Spleen (tissue), 11 donors: Measurements from ENCODE around the gene C16orf90. TPM values are rescaled to one million over a fixed set of nuclear protein-coding genes. Genes with fewer than 3 reads are reported as not detected.

Experiments used
- DNase-seq: peaks from one replicate; pipeline ENCODE4 v3.0.0-alpha.2; 2020
- H3K27ac ChIP-seq, 8 donors: fragments of 200-600 bp; sonication (generic) in 7 of 8; 1 replicate in 4 of 8; 2 replicates in 4 of 8; pipeline versions ENCODE4 v1.5.0 to v1.8.0; 2016 to 2021; ENCODE audit warnings: inconsistent platforms in 4 of 8, mild to moderate bottlenecking in 4 of 8, moderate library complexity in 1 of 8
- H3K27me3 ChIP-seq, 7 donors: fragments of 200-600 bp; sonication (generic) in 6 of 7; replicated peaks in 1 of 7; 1 replicate in 4 of 7; 2 replicates in 3 of 7; pipeline versions ENCODE4 v1.5.0 to v1.8.0; 2016 to 2021; ENCODE audit warnings: inconsistent platforms in 3 of 7, mild to moderate bottlenecking in 1 of 7
- H3K36me3 ChIP-seq, 6 donors: fragments of 200-600 bp; sonication (generic) in 5 of 6; 1 replicate in 4 of 6; 2 replicates in 2 of 6; pipeline versions ENCODE4 v1.5.0 to v1.8.0; 2016 to 2021; ENCODE audit warnings: inconsistent platforms in 2 of 6
- H3K4me1 ChIP-seq, 6 donors: fragments of 200-600 bp; sonication (generic) in 5 of 6; 1 replicate in 3 of 6; 2 replicates in 3 of 6; pipeline versions ENCODE4 v1.5.0 to v1.8.0; 2016 to 2021; ENCODE audit warnings: inconsistent platforms in 3 of 6
- H3K4me3 ChIP-seq, 8 donors: fragments of 200-600 bp; sonication (generic) in 7 of 8; 1 replicate in 4 of 8; 2 replicates in 4 of 8; pipeline versions ENCODE4 v1.5.0 to v1.8.0; 2016 to 2021; ENCODE audit warnings: inconsistent platforms in 4 of 8, mild to moderate bottlenecking in 4 of 8, moderate library complexity in 2 of 8
- H3K9me3 ChIP-seq, 8 donors: fragments of 200-600 bp; sonication (generic) in 7 of 8; 1 replicate in 4 of 8; 2 replicates in 4 of 8; pipeline versions ENCODE4 v1.5.0 to v1.8.0; 2016 to 2021; ENCODE audit warnings: inconsistent platforms in 4 of 8
- CTCF ChIP-seq, 11 experiments: fragments of 200-600 bp in 7 of 11; fragments of 450-650 bp in 4 of 11; sonication (generic) in 4 of 11; IDR thresholded peaks in 8 of 11; conservative IDR thresholded peaks in 3 of 11; 1 replicate in 7 of 11; 2 replicates in 4 of 11; pipeline versions ENCODE4 v1.4.0 to v1.8.0; 2016 to 2021; ENCODE audit warnings: antibody characterized with exemption in 11 of 11, inconsistent platforms in 4 of 11, mild to moderate bottlenecking in 1 of 11
- POLR2A ChIP-seq, 3 donors: fragments of 450-650 bp; IDR thresholded peaks; one replicate each; pipeline ENCODE4 v1.5.1; 2017; ENCODE audit warnings: antibody characterized with exemption in 3 of 3, mild to moderate bottlenecking in 1 of 3
- POLR2AphosphoS5 ChIP-seq, 3 donors: sonication (generic); formaldehyde crosslinking; IDR thresholded peaks; one replicate each; pipeline ENCODE4 v1.5.1; 2017; ENCODE audit warnings: antibody characterized with exemption in 3 of 3
- WGBS, 5 donors: extraction: QIAGEN DNeasy Blood & Tissue Kit in 3 of 5; methylation state at CpG; one replicate each; pipeline versions ENCODE4 v1.1.5 to v1.1.7; 2013 to 2018; 5-methylcytosine and 5-hydroxymethylcytosine counted together
- intact Hi-C: fragments of 100-400 bp; cut with DNase I; formaldehyde crosslinking; loops from one replicate; pipeline ENCODE4 v1.15.0; 2023; ENCODE audit warnings: low total_unique reads
- polyA plus RNA-seq, 3 donors: library from polyadenylated mRNA; stranded (reverse); fragments of 200-250 nt; gene quantifications; one replicate each; pipeline ENCODE4 v1.2.1, GENCODE V29; 2013
- total RNA-seq, 7 donors: library from RNA; depleted of rRNA in 3 of 7; stranded (reverse); fragments of >200 nt in 3 of 7; fragmentation: NEBNext Ultra II Directional in 4 of 7; extraction: Animal tissue kit (Norgen Biotek cat#: 25700) in 4 of 7; gene quantifications; one replicate each; pipeline versions ENCODE4 v1.1.0 to v1.2.1, GENCODE V29; 2016 to 2021
- donor health status: healthy with polysubstance abuse.
- donor health status: DM: no; HTN: no; CAD: no; lungs with moderate emphysema.
- donor health status: DM: no; HTN: no; CAD: no.
- donor health status: Bipolar disorder and iron deficiency.
- donor health status: healthy.
- donor health status: DM: no; HTN: no; CAD: no.
- donor health status: DM: yes; HTN: yes; CAD: no.

Gene C16orf90
- total and polyA plus RNA-seq, 10 donors: not detected

GRCh38 chr16:3498988-3499387 lies 3.7 kb upstream of the C16orf90 start:
- H3K4me3 ChIP-seq: no peak overlapping the region
- no peaks in the 10 kb centered on the region for H3K36me3 ChIP-seq
- H3K9me3 ChIP-seq: no peaks in the 10 kb centered on the region
- H3K4me1 ChIP-seq: peaks cover 12 to 46% (median 40%) of the 10 kb centered on the region in 6 donors
- WGBS, 5 donors: 94 to 99% (median 96%) methylated on average over 16 of the region's 16 CpGs
- H3K27me3 ChIP-seq: no peaks in the 10 kb centered on the region
- DNase-seq: peak; percentile 46
- H3K27ac ChIP-seq: no peak overlapping the region
- TF ChIP-seq POLR2AphosphoS5 (IDR thresholded peaks at IDR 0.05) (no peak), POLR2A (IDR thresholded peaks at IDR 0.05) (no peak), CTCF (IDR thresholded peaks at IDR 0.05 in 8 of 11, conservative IDR thresholded peaks at IDR 0.05 in 3 of 11) (no peak)
- intact Hi-C loops: no loop called here

GRCh38 chr16:3497771-3498170 lies 2.5 kb upstream of the C16orf90 start:
- H3K36me3 ChIP-seq: no peaks in the 10 kb centered on the region
- H3K4me1 ChIP-seq: peaks cover 12 to 33% (median 28%) of the 10 kb centered on the region in 6 donors
- no peaks in the 10 kb centered on the region for H3K27me3 ChIP-seq
- no peaks in the 10 kb centered on the region for H3K9me3 ChIP-seq
- 94 to 98% (median 96%) methylated on average over 4 of the region's 4 CpGs for WGBS, 5 donors
- H3K4me3 ChIP-seq: no peak overlapping the region
- TF ChIP-seq CTCF (IDR thresholded peaks at IDR 0.05 in 8 of 11, conservative IDR thresholded peaks at IDR 0.05 in 3 of 11): no peak
- TF ChIP-seq POLR2AphosphoS5 (IDR thresholded peaks at IDR 0.05): no peak
- no peak for TF ChIP-seq POLR2A (IDR thresholded peaks at IDR 0.05)
- no peak overlapping the region for H3K27ac ChIP-seq
- DNase-seq: peak; percentile 20
- intact Hi-C loops: no loop called here

DNA sequence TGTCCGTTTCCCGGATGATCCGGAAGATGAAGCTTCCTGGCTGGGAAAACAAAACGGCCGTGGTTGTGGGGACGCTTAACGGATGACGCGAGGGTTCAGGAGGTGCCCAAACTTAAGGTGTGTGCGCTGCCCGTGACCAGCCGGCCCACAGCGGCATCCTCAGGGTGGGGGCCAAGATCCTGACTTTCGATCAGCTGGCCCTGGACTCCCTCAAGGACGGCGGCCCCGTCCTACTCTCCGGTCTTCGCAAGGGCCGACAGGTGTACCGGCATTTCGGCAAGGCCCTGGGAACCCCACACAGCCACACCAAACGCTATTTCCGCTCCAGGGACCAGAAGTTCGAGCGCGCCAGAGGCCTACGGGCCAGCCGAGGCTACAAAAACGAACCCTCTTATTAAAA lies 1.1 kb upstream of the C16orf90 start:
- 92 to 98% (median 95%) methylated on average over 30 of the region's 30 CpGs for WGBS, 5 donors
- intact Hi-C loops: no loop called here

More for the DNA sequence above, 1.1 kb upstream of the C16orf90 start:
- no peaks in the 10 kb centered on the region for H3K36me3 ChIP-seq
- H3K27ac ChIP-seq: no peak overlapping the region
- H3K9me3 ChIP-seq: no peaks in the 10 kb centered on the region
- DNase-seq: peak; percentile 61
- no peak overlapping the region for H3K4me3 ChIP-seq
- peaks cover 3 to 27% (median 17%) of the 10 kb centered on the region in 6 donors for H3K4me1 ChIP-seq
- no peaks in the 10 kb centered on the region for H3K27me3 ChIP-seq
- TF ChIP-seq POLR2AphosphoS5 (IDR thresholded peaks at IDR 0.05): no peak
- TF ChIP-seq CTCF (IDR thresholded peaks at IDR 0.05 in 8 of 11, conservative IDR thresholded peaks at IDR 0.05 in 3 of 11): no peak
- no peak for TF ChIP-seq POLR2A (IDR thresholded peaks at IDR 0.05)
